Gastrocnemius medialis (tissue), 4 donors: Measurements from ENCODE around the gene GPR183.

Source experiments
- POLR2A ChIP-seq, 2 donors: fragments of 450-650 bp; IDR thresholded peaks; one replicate each; pipeline ENCODE4 v1.6.1; 2017; ENCODE audit warnings: antibody characterized with exemption in 2 of 2, mild to moderate bottlenecking in 2 of 2, moderate library complexity in 2 of 2
- TF ChIP-seq, protein P1 (sequence below), 5 experiments: fragments of 450-650 bp in 3 of 5; fragments of 200-600 bp in 2 of 5; sonication (generic) in 2 of 5; IDR thresholded peaks in 4 of 5; conservative IDR thresholded peaks in 1 of 5; 1 replicate in 4 of 5; 2 replicates in 1 of 5; pipeline ENCODE4 v1.5.1; 2016 to 2019; ENCODE audit warnings: antibody characterized with exemption in 5 of 5, mild to moderate bottlenecking in 3 of 5, moderate library complexity in 3 of 5

GRCh38 chr13:99346335-99347042 lies 39.3 kb upstream of the GPR183 start:
- no peak for TF ChIP-seq POLR2A (IDR thresholded peaks at IDR 0.05)
- TF ChIP-seq, protein P1, sequence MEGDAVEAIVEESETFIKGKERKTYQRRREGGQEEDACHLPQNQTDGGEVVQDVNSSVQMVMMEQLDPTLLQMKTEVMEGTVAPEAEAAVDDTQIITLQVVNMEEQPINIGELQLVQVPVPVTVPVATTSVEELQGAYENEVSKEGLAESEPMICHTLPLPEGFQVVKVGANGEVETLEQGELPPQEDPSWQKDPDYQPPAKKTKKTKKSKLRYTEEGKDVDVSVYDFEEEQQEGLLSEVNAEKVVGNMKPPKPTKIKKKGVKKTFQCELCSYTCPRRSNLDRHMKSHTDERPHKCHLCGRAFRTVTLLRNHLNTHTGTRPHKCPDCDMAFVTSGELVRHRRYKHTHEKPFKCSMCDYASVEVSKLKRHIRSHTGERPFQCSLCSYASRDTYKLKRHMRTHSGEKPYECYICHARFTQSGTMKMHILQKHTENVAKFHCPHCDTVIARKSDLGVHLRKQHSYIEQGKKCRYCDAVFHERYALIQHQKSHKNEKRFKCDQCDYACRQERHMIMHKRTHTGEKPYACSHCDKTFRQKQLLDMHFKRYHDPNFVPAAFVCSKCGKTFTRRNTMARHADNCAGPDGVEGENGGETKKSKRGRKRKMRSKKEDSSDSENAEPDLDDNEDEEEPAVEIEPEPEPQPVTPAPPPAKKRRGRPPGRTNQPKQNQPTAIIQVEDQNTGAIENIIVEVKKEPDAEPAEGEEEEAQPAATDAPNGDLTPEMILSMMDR (IDR thresholded peaks at IDR 0.05 in 4 of 5, conservative IDR thresholded peaks at IDR 0.05 in 1 of 5), result no peak
